Osteoblast (primary cell): ENCODE data around the gene VAT1. TPM values are rescaled to one million over a fixed set of nuclear protein-coding genes. Genes with fewer than 3 reads are reported as not detected.
"Not testable (repeated sequence)": the region's sequence is repeated elsewhere in the genome, so short reads cannot be mapped to it uniquely, and the experiment has no call there.

Source experiments
- DNase-seq: peaks from one replicate; pipeline ENCODE4 v3.0.0; 2011; ENCODE audit warnings: low spot score, mixed read lengths; ENCODE audit not compliant: insufficient read length; ENCODE audit errors: missing footprints
- H2AFZ ChIP-seq: 2 replicates; pipeline ENCODE4 v1.6.0; 2011; ENCODE audit warnings: mild to moderate bottlenecking, low read length
- H3K27ac ChIP-seq: 2 replicates; pipeline ENCODE4 v1.5.1; 2011; ENCODE audit warnings: mild to moderate bottlenecking, low read depth, low read length, moderate library complexity
- H3K27me3 ChIP-seq: 2 replicates; pipeline ENCODE4 v1.6.0; 2012; ENCODE audit warnings: mild to moderate bottlenecking, control low read depth, inconsistent platforms, low read length, moderate library complexity; ENCODE audit not compliant: insufficient read depth
- H3K36me3 ChIP-seq: 2 replicates; pipeline ENCODE4 v1.5.1; 2011; ENCODE audit warnings: mild to moderate bottlenecking, low read length, control low read depth, moderate library complexity; ENCODE audit not compliant: insufficient read depth
- H3K4me1 ChIP-seq: 2 replicates; pipeline ENCODE4 v1.5.1; 2011; ENCODE audit warnings: mild to moderate bottlenecking, low read length, control low read depth, moderate library complexity; ENCODE audit not compliant: insufficient read depth
- H3K4me2 ChIP-seq: 2 replicates; pipeline ENCODE4 v1.6.0; 2011; ENCODE audit warnings: mild to moderate bottlenecking, low read length; ENCODE audit not compliant: insufficient read depth
- H3K4me3 ChIP-seq: fragments of 200-600 bp; sonication (generic); 3 replicates; pipeline ENCODE4 v1.5.1; 2012; ENCODE audit warnings: mild to moderate bottlenecking, low read length, inconsistent platforms; ENCODE audit not compliant: insufficient read depth
- H3K79me2 ChIP-seq: 2 replicates; pipeline ENCODE4 v1.6.0; 2012; ENCODE audit warnings: mild to moderate bottlenecking, low read length, control low read depth, inconsistent platforms; ENCODE audit not compliant: insufficient read depth
- H3K9me3 ChIP-seq: 2 replicates; pipeline ENCODE4 v1.5.1; 2011; ENCODE audit warnings: low read depth, low read length, control low read depth
- H4K20me1 ChIP-seq: 2 replicates; pipeline ENCODE4 v1.6.0; 2012; ENCODE audit warnings: mild to moderate bottlenecking, low read length, control low read depth; ENCODE audit not compliant: insufficient read depth
- total RNA-seq: library from RNA; depleted of rRNA; stranded (reverse); fragments of >200 nt; gene quantifications from 2 replicates; pipeline ENCODE4 v1.2.3, GENCODE V29; 2012
- TF ChIP-seq, protein P1 (sequence below): IDR thresholded peaks from 2 replicates; pipeline ENCODE4 v1.5.1; 2011; ENCODE audit warnings: mild to moderate bottlenecking, low read depth, low read length, moderate library complexity; ENCODE audit errors: extremely low read depth

Gene VAT1
- total RNA-seq, 1 donor: 449 TPM

DNA sequence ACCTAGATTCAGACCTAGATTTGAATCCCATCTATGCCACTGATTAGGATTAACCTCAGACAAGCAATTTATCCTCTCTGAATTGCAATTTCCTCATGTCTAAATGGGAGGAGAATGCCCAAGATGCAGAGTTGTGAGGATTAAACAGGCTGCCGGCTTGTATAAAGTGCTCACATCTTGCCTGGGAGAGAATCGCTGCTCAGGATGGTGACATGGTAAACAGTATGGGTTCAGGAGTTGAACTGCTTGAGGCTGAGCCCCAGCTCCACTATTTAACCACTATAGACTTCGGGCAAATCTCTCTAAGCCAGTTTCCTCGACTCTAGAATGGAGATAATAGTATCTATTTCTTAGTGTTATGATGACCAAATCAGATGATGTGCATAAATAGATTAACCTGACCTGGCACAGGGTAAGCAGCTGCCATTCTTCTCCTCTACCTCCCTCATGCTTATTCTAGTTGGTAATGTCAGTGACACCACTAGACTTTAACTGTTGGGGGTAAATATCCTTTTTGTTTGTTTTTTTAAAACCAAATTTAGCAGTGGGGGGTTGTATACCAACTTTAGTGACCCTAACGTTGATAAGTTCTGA is 24.7 kb downstream of the VAT1 start:
- peak overlapping the region; percentile 92 for H3K4me2 ChIP-seq
- peaks cover 39% of the 10 kb centered on the region for H3K36me3 ChIP-seq

DNA sequence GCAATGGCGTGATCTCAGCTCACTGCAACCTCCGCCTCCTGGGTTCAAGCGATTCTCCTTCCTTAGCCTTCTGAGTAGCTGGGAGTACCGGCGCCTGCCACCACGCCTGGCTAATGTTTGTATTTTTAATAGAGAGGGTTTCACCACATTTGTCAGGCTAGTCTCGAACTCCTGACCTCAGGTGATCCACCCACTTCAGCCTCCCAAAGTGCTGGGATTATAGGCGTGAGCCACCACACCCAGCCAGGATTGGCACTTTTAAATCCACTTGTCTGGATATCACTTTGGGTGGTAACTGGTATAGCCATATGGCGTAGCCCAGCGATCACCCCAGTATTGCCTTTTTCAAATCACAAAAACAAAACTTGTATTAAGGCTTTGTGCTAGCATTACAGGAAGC is 28.3 kb downstream of the VAT1 start:
- not testable (repeated sequence) for H3K4me2 ChIP-seq, DNase-seq, H3K4me3 ChIP-seq, H3K27me3 ChIP-seq, H3K27ac ChIP-seq, H2AFZ ChIP-seq, H4K20me1 ChIP-seq, H3K9me3 ChIP-seq
- Histone ChIP-seq H3K36me3 (peaks cover 24% of the 10 kb centered on the region), H3K4me1 (peaks cover 35% of the 10 kb centered on the region), H3K79me2 (peaks cover 11% of the 10 kb centered on the region)

More for the DNA sequence above, 24.7 kb downstream of the VAT1 start:
- peaks cover 30% of the 10 kb centered on the region for H3K4me1 ChIP-seq
- H3K27ac ChIP-seq: peak overlapping the region; percentile 32
- H3K79me2 ChIP-seq: peaks cover 32% of the 10 kb centered on the region
- no peaks in the 10 kb centered on the region for H3K27me3 ChIP-seq
- peak overlapping the region; percentile 61 for H3K4me3 ChIP-seq
- no peak for DNase-seq
- peaks cover 22% of the 10 kb centered on the region for H4K20me1 ChIP-seq
- peak overlapping the region; percentile 58 for H2AFZ ChIP-seq
- H3K9me3 ChIP-seq: no peaks in the 10 kb centered on the region
- TF ChIP-seq, protein P1, sequence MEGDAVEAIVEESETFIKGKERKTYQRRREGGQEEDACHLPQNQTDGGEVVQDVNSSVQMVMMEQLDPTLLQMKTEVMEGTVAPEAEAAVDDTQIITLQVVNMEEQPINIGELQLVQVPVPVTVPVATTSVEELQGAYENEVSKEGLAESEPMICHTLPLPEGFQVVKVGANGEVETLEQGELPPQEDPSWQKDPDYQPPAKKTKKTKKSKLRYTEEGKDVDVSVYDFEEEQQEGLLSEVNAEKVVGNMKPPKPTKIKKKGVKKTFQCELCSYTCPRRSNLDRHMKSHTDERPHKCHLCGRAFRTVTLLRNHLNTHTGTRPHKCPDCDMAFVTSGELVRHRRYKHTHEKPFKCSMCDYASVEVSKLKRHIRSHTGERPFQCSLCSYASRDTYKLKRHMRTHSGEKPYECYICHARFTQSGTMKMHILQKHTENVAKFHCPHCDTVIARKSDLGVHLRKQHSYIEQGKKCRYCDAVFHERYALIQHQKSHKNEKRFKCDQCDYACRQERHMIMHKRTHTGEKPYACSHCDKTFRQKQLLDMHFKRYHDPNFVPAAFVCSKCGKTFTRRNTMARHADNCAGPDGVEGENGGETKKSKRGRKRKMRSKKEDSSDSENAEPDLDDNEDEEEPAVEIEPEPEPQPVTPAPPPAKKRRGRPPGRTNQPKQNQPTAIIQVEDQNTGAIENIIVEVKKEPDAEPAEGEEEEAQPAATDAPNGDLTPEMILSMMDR: no peak

DNA sequence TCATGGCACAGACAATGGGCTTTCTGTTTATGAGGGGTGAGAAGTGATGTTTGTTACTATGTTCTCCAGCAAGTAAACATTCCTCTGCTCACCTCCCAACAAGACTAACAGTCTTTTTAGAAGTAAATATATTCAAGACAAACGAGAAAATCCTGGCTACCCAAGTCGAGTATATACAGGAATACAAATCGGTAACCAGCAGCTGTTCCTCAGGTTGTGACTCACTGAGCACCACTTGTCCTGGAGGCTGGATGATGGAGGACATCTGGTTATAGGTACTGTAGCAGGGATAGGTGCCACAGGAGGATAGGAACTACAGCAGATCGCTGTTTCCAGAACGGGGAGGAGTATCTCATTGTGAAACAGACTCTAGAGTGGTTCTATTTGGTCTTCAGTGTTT is 29.3 kb downstream of the VAT1 start:
- H3K9me3 ChIP-seq: no peaks in the 10 kb centered on the region
- peaks cover 30% of the 10 kb centered on the region for H3K36me3 ChIP-seq
- H3K4me1 ChIP-seq: peaks cover 39% of the 10 kb centered on the region
- no peak for DNase-seq
- no peak overlapping the region for H2AFZ ChIP-seq
- H3K27ac ChIP-seq: peak overlapping the region; percentile 16
- H3K79me2 ChIP-seq: peaks cover 5% of the 10 kb centered on the region
- H3K4me3 ChIP-seq: no peak overlapping the region
- TF ChIP-seq, protein P1: no peak
- no peaks in the 10 kb centered on the region for H4K20me1 ChIP-seq
- no peaks in the 10 kb centered on the region for H3K27me3 ChIP-seq
- H3K4me2 ChIP-seq: no peak overlapping the region

DNA sequence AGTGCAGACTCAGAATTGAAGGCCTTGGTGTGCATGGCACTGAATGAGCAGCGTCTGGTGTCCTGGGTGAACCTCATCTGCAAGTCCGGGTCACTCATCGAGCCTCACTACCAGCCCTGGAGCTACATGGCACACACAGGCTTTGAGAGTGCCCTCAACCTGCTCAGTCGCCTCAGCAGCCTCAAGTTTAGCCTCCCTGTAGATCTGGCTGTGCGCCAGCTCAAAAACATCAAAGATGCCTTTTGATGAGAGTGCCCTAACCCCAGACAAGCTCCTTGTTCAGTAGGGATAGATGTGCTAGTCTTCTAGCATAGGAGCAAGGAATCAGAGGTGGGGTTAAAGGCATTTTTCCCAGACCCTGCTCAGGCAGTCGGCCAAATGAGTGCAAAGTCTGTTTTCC is 30.7 kb downstream of the VAT1 start:
- DNase-seq: no peak
- peaks cover 37% of the 10 kb centered on the region for H3K36me3 ChIP-seq

More for the DNA sequence above, 30.7 kb downstream of the VAT1 start:
- no peak overlapping the region for H3K4me2 ChIP-seq
- H3K79me2 ChIP-seq: peaks cover 11% of the 10 kb centered on the region
- peaks cover 31% of the 10 kb centered on the region for H3K4me1 ChIP-seq
- no peak overlapping the region for H2AFZ ChIP-seq
- H3K27me3 ChIP-seq: no peaks in the 10 kb centered on the region
- H3K4me3 ChIP-seq: no peak overlapping the region
- no peaks in the 10 kb centered on the region for H4K20me1 ChIP-seq
- no peaks in the 10 kb centered on the region for H3K9me3 ChIP-seq
- H3K27ac ChIP-seq: peak overlapping the region; percentile 80
- TF ChIP-seq, protein P1: no peak
